HG03442 (cell line): ENCODE measurements around the gene SCAMP4.

Experiments used
- ATAC-seq: cut with Tn5 transposase; IDR thresholded peaks from one replicate; pipeline ENCODE4 v1.9.1; 2021; ENCODE audit warnings: mild to moderate bottlenecking, moderate library complexity; ENCODE audit not compliant: unreplicated experiment

Gene SCAMP4

DNA sequence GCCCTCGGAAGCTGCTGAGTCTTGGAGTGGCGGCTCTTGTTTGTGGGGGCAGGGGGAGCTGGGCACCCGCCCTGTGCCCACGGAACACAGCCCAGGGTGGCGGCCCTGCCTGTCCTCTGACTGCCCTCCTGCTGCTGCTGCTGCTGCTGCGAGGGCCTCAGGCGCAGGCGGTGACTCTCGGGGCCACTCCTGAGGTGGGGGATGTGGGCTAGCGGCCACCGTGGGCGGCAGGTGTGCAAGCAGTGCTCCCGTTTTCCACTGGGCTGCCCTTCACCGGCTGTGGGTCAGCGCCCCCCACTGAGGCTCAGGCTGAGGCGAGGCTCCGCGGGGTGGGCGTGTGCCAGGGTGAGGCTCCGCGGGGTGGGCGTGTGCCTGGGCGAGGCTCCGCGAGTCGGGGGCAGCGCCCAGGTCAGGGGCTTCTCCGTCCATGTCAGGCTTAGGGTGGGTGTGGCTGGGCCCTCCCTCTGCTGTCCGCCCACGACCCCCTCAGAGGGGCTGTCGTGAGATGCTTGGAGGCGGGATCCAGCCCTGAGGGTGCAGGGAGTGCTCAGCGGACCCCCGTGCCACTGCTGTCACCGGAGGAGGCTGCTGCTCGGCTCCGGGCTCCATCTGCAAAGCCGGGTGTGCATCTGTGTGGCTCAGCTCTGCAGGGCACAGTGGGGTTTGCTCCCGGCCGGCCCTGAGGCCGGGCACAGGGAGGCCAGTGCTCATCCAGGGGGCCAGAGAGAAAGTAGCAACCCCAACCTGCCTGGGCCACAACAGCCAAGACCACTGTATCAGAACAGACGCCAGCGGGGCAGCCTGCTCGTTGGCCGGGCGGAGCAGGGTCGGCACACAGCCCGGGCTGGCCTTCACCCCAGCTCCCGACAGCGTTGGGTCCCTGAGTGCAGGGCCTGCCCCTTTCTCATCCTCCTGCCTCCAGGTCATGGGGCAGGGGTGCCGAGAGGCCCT, 50.2 kb downstream of the SCAMP4 start:
- no peak for ATAC-seq

DNA sequence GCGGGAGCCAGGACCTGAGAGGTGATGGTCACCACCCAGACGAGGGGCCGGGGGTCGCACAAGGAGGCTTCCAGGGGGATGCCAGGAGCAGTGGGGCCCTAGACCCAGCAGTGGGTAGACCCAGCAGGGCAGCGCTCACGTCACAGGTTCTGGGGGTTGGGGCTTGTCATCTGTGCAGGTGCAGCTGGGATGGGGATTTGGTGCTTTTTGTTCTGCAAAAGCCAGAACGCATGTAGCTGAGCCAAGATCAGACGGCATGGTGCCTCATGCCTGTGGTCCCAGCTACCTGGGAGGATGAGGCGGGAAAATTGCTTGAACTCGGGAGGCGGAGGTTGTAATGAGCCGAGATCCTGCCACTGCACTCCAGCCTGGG, 50.9 kb downstream of the SCAMP4 start:
- no peak for ATAC-seq

DNA sequence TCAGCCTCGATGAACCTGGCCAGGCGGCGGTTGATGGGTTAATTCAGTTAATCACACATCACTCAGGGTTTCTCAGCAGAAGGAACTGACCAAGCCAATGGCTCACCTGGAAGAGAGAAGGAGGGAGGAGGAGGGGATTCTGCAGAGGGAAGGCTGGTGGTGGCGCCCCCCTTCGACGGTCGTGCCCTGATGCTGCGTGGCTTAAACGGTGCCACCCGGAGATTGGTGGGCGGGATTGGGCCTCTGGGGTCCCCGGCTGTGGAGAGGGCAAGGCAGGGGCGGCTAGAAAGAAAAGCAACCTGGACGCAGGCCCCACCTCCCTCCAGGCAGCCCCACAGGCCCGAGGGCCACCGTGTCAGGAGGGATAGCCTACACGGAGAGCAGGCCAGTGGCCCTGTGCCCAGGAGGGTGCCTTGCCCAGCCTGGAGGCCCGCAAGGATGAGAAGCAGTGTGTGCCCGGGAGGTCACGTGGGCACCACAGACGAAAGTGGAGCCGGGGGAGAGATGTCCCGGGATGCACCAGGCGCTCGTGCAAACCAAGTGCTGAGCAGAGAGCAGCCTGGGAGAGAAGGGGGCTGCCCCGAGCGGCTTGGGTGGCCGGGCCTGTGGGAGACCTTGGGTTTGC, 51.8 kb downstream of the SCAMP4 start:
- no peak for ATAC-seq

DNA sequence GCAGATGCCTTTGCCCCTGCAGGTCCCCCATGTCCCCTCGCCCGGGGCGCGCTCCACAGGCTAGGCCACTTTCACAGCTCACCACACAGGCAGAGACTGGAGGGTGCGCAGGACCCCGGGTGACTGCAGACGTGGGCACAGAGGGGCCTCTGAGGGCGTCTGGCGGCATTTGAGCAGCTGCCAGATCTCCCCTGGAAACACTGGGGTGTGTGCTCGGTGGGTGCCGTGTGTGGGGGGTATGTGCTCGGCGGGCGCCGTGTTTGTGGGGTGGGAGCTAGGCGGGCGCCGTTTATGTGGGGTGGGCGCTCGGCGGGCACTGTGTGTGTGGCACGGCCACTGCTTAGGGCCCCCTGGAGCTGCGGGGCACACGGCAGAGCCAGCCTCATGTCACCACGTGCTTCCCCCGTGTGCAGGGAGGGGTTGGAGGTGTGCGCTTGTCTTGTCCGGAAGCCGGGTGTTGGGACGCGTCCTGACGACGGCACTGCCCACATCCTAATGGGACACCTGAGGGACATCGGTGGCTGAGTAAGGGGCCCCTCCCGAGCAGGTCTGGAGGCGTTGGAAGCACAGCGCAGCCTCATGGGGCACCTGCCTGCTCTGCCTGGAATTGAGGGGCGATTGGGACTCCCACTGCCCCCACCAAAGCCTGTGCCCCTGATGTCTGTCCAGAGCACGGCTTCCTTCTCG, 52.5 kb downstream of the SCAMP4 start:
- no peak for ATAC-seq

DNA sequence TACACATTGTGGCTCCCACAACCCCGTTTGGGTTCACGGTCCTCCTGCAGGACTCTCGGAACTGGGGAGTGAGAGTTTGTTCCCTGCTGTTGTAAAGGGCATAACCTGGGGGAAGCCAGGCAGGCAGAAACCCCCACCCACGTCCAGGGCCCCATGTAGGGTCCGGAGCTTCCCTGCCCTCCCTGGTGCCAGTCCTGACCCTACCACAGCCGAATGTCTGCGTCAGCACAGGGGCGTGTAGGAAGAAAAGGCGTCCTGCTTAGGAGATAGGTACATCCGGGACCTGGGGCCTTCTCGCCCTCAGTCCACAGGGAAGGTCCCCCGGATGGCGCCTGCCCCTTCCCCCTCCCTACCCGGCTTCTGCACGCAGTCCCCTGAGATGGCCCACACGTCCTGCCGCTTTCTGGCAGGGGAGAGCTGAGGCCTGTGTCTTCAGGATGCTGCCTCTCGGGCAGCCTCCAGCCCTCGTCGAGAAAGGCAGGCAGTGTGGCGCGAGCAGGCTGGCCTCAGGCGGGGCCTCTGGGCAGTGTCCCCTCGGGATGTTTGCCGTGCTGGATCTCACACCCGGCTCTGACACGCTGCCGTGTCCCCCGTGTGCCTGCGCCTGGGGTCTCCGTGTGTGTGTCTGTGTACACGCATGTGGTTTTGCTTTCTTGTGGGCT, 54.9 kb downstream of the SCAMP4 start:
- ATAC-seq: no peak

DNA sequence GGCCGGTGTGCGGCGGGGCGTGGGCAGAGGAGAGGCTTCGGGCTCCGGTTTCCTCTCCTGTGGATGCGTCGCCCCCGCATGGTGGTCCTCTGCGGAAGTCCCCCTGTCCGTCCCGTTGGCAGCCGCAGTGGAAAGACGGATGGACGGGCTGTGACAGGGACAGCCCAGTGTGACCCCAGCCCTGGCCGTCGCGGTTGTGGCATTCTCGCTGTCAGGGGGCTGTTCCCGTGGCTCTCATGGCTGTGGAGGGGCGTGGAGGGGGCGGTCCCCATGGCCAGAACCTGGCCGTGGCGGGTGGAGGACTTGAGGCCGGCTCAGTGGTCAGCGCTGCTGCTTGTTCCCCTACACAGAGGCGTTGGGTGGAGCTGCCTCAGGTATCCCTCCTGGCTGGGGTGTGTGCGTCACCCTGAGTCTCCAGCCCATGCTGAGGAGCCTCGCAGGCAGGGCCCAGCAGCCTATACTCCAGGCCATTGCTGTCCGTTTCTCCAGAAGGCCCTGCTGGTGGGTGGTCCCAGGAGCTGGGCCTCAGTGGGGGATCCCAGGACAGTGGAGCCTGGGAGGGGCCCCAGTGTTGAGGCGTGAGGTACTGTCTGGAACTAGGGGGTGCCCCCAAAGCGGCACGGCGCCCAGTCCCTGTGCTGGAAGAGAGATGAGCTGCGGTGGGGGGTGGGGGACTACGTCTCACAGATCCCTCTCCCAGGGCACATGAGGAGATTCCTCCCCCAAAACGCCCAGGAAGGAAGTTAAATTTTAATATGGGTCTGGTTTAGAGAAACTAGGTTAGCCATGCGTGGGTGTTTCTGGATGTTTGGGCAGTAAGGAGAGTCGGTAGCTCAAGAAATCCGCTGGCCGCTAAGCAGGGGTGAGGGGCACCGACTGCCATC, 56.0 kb downstream of the SCAMP4 start:
- no peak for ATAC-seq

DNA sequence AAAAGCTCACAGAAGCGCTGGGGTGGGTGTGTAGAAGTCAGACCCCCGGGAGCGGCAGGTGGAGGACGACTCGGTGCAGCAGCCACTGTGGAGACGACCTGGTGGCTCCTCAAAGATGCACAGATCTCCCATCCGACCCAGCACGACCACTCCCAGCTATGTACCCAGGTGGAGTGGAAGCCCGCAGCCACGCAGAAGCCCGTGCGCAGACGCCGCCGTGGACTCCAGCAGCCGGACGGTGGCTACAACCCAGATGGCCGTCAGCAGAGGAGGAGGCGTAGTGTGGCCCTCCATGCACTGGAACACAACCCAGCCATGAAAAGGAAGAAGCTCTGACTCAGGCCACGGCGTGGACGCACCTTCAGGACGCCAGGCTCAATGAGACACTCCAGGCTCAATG, 57.5 kb downstream of the SCAMP4 start:
- ATAC-seq: no peak

DNA sequence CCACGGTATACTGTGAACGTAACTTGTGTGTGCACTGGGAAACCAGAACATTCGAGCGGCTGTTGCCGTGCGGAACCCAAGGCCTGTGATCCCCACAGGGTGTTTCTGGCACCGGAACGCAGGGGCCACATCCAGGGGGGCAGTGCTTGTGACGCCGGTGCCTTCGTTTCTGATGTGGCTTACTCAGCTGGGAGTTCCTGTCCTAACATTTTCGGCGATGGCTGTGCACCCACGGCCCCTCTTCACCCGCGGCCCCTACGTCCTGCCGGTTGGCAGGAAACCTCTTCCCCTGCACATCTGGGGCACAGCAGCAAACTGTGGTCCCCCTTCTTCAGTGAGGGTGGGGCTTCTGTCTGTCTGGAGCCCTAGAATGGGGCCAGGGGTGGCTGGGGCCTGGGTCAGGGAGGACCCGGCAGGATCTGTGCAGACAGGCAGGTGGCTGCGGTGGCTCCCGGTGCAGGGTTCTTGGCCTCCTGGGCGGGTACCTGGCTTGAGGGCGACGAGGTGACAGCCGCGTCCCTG, 61.9 kb downstream of the SCAMP4 start:
- no peak for ATAC-seq

DNA sequence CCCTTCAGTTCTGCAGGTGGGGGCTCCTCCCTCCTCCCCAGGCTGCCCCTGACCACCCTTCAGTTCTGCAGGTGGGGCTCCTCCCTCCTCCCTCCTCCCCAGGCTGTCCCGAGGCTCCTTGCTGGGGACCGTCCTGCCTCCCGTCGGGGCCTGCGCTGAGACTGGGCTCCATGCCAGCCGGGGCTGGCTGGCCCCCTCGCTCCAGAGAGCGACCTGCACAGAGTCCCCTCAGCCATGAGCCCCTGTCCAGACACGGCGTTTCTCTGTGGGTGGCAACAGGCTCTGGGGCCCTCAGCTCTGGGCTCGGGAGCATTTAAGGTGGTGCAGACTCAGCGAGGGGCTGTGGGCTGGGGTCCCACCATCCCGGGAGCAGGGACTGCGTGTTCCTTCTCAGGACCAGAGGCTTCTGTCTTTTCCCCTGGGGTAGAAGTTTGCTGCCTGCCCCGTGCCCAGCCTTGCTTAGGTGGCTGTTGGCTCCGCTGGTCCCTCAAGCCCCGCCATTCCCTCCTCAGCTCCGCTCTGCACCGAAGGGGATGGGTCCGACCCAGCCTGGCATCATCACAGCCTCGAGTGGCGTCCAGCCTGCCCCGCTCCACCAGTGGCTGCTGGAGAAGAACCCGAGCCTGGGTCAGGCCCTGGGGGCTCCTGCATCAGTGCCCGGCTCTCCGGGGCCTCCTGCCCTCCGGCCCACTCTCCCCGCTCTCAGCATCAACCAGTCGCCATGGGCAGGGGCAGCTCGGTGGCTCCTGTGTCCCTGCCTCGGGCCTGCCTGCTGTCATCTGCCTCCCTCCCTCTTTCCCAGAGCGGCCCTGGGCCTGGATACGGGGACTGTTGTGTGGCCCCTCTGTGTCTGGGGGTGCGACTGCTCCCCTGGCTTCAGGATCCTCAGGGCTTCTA, 63.3 kb downstream of the SCAMP4 start:
- no peak for ATAC-seq

DNA sequence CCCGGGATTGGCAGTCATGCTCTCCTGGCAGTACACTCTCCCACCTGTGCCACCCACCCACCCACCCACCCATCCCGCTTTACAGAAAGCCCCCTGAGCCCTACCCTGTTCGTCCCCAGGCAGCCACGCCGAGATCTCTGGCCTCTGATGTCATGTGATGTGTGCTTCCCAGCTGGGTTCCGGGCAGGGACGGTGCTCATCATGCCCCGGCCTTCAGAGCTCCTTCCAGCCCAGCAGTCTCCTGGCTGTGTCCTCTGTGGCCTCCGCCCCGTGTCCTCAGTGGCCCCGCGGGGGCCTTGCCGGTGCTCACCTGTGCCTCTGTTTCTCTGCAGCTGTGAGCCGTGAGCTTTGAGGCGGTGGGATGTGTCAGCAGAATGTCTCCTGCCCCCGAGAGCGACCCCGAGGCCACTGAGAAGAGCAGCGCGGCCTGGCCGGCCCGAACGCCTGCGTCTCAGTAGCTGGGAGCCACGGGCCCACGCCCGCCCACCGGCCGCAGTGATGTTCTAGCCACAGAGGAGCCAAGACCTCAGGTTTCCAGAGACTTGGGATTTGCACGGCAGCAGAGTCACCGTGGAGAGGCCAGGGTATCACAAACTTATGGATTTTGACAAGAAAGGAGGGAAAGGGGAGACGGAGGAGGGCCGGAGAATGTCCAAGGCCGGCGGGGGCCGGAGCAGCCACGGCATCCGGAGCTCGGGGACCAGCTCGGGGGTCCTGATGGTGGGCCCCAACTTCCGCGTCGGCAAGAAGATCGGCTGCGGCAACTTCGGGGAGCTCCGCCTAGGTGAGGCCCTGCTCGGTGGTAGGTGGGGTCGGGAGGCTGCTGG, 64.2 kb downstream of the SCAMP4 start:
- ATAC-seq: no peak

DNA sequence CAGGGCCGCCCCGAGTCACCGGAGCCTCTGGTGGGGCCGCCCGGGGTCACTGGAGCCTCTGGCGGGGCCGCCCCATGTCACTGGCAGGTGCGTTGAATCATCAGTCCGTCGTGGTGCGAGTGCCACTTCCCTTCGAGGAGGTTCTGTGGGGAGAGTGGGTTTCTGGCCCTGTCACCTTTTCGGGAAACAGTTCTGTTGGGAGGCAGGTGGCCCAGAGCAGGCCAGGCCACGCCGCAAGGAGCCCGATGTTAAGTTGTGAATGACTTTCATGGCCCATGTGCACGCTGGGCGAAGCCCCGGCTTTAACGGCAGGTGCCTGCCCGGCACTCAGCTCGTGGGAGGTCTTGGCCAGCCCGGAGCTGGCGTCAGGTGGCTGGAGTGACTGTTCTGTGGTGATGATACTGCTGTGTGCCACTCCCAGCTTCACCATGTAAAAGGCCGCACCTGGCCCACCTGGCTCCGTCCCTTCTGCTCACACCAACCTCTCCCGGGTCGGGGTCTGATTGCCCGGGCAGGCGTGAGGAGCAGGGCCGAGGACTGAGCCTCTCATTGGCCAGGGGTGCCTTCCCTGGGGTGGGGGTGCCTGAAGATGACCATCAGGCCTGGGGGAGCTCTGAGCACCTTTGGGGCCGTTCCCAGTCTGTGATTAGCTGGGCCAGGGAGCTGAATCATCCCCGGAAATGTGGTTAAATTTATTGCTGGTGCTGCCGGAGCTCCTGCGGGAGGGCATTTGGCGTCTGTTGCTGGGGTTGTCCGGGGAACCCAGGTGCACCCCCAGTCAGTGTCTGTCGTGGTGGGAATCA, 65.0 kb downstream of the SCAMP4 start:
- no peak for ATAC-seq

DNA sequence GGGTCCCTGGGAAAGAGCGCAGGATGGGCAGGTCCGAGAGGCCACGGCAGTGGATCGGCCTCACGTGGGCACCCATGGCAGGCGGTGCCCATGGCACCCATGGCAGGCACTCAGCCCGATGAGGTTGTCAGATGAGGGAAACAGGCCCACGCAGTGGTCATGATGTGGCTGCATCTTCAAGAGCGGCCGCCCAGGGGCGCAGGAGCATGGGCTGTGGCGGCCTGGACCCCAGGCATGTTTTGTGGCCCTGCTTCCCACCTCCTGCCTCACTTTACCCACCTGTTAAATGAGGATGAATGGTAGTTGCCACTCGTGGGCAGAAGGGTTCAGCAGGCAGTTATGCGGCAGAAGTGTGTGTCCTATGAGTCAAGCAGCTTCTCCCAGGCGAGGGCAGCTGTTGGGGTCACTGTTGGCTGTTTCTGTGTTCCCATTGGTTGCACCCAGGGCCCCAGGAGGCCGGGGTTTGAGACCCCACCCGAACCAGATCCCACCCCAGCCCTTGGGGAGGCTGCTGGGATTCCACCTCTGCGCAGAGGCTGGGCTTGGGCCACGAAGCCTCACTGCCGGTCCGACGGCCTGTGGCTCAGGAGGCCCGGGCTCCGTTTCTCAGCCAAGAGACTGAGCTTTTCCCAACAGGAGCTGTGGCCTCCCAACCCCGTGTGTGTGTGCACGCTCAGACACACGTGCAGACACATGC, 65.8 kb downstream of the SCAMP4 start:
- ATAC-seq: no peak

DNA sequence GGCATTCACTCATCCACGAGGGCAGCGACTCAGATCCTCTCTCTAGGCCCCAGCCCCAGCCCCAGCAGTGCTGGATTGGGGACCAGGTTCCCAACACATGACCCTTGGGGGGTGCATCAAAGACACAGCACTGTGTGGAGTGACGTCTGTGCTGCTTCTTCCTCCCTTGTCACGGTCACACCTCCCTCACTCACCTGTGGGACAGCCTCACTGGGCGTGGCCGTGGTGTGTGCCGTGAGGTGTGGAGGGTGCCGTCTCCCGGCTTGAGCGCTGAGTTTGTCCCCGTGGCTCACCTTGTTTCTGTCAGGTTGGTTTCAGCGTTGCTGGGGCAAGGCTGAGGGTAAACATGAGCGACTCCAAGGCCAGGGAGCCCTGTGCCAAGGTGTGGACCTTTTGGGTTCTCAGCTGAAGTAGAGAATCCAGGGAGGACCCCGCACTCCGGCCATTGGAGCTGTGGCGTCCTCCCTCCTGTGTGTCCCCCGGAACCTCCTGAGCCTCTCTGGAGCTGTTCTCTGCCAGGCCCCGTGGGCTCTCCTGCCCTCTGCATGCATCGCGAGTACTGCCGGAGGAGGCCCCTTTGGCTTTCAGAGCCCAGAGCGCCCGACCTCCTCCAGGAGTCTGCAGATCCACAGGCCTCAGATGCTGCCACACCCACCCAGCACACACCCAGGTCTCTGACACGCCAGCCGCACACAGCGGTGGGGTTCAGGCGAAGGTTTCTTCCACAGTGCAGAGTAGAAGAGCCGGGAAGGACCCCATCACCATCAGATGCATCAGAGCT, 69.4 kb downstream of the SCAMP4 start:
- ATAC-seq: no peak

DNA sequence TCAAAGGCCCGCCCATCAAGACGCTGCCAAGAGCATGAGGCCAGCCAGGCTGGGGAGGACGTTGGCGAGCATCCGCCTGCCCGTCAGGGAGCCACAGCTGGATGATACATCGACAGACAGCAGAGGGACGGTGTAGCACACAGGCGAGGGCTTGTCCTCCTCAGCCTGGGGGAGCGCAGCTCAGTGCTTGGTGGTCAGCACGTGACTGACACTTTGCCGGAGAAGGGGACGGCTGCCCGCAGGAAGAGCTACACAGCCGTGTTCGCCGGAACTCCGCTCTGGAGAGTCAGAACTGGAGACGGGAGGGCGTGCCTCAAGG, 69.9 kb downstream of the SCAMP4 start:
- ATAC-seq: no peak
